D721Med (cell line): ENCODE data around the gene CFAP92.

ENCODE experiments used
- DNase-seq: peaks from one replicate; pipeline ENCODE4 v3.0.0; 2011; ENCODE audit warnings: low spot score; ENCODE audit not compliant: insufficient read length
- FAIRE-seq: peaks from 2 replicates; lab custom pipeline; 2011; peaks lifted over from hg19 to GRCh38; lab: Jason Lieb, UNC
- CTCF ChIP-seq: IDR thresholded peaks from 2 replicates; pipeline ENCODE4 v1.5.1; 2012; ENCODE audit warnings: mild to moderate bottlenecking, control low read depth; ENCODE audit not compliant: insufficient read depth; ENCODE audit errors: missing control alignments

The CFAP92 gene

GRCh38 chr3:128940252-128940651 is 53.6 kb downstream of the CFAP92 start:
- FAIRE-seq (no peak), DNase-seq (no peak)
- no peak for TF ChIP-seq CTCF

GRCh38 chr3:128936341-128936740 is 57.5 kb downstream of the CFAP92 start:
- no peak for TF ChIP-seq CTCF
- no peak for DNase-seq
- no peak for FAIRE-seq

GRCh38 chr3:128935922-128936321 is 58.0 kb downstream of the CFAP92 start:
- no peak for DNase-seq
- no peak for TF ChIP-seq CTCF
- FAIRE-seq, result no peak

- FAIRE-seq (no peak), DNase-seq (no peak)
- TF ChIP-seq CTCF, result no peak
These were observed 60.0 kb downstream of the CFAP92 start for GRCh38 chr3:128933922-128934253.

GRCh38 chr3:128933213-128933921 is 60.5 kb downstream of the CFAP92 start:
- DNase-seq, result no peak
- FAIRE-seq, result no peak
- no peak for TF ChIP-seq CTCF

GRCh38 chr3:128932516-128933212 is 61.2 kb downstream of the CFAP92 start:
- FAIRE-seq (no peak), DNase-seq (no peak)
- no peak for TF ChIP-seq CTCF

- no peak for TF ChIP-seq CTCF
- DNase-seq (no peak), FAIRE-seq (no peak)
These were observed 62.8 kb downstream of the CFAP92 start for GRCh38 chr3:128931046-128931445.
